ENCODE results near the gene RFC4. TPM values are rescaled to one million over a fixed set of nuclear protein-coding genes. Genes with fewer than 3 reads are reported as not detected.

The RFC4 gene
- total RNA-seq, 1 experiment from 2014 or later = 70.7 TPM

DNA sequence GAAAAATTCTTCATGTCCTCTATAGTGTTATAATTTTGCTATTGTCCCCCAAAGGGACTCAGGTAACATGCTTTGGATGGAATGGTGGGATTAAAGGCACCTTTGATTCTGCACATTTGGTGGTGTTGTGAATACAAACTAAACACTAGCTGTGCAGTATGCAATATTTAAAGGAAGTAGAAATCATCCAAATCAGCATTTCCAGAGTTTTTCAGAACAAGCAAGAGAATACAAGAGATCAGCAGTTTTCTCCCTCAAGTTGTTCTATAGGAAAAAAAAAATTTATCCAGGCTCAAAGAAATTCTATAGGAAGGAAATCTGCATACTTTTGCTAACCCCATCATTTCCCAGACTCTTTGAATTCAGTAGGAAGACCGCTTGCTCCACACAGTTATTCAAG lies 26.0 kb upstream of the RFC4 start:
- ATAC-seq (no peak), DNase-seq (ENCODE audit: low read depth, low spot score) (no peak)
- Histone ChIP-seq H3K9me3 (ENCODE audit: control insufficient read depth, insufficient read depth, low read depth, low read length) (no peaks in the 10 kb centered on the region), H3K4me3 (ENCODE audit: low read depth in 2 of 2, low read length in 2 of 2) (no peak overlapping the region), H3K27ac (ENCODE audit: low read length) (no peak overlapping the region), H3K4me1 (ENCODE audit: control insufficient read depth, insufficient read depth, low read length) (no peaks in the 10 kb centered on the region), H3K27me3 (ENCODE audit: control insufficient read depth, insufficient read depth, low read length) (peaks cover 47% of the 10 kb centered on the region), H3K36me3 (ENCODE audit: control insufficient read depth, insufficient read depth, low read length) (no peaks in the 10 kb centered on the region)
- intact Hi-C loops (cut with micrococcal nuclease; ENCODE audit: unreplicated experiment) (loop anchor here (10.0 kb wide), 1 partner anchor 883 kb away; no protein-coding TSS in a partner anchor), in situ Hi-C loops (cut with HindIII; ENCODE audit: low pct_unique_long_range_greater_than_20kb, low sequenced_read_pairs) (no loop called here)
- ChIA-PET CTCF (no interaction called here), POLR2A (no interaction called here)
- BruUV-seq (replicated peaks) = no TSS peak
- TF ChIP-seq POLR2AphosphoS5 (IDR thresholded peaks at IDR 0.05; ENCODE audit: low read depth, low read length) = no peak
- TF ChIP-seq SIN3A (IDR thresholded peaks at IDR 0.05; ENCODE audit: borderline replicate concordance, insufficient read depth, low read depth, low read length) = no peak
- TF ChIP-seq, protein P1, sequence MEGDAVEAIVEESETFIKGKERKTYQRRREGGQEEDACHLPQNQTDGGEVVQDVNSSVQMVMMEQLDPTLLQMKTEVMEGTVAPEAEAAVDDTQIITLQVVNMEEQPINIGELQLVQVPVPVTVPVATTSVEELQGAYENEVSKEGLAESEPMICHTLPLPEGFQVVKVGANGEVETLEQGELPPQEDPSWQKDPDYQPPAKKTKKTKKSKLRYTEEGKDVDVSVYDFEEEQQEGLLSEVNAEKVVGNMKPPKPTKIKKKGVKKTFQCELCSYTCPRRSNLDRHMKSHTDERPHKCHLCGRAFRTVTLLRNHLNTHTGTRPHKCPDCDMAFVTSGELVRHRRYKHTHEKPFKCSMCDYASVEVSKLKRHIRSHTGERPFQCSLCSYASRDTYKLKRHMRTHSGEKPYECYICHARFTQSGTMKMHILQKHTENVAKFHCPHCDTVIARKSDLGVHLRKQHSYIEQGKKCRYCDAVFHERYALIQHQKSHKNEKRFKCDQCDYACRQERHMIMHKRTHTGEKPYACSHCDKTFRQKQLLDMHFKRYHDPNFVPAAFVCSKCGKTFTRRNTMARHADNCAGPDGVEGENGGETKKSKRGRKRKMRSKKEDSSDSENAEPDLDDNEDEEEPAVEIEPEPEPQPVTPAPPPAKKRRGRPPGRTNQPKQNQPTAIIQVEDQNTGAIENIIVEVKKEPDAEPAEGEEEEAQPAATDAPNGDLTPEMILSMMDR (IDR thresholded peaks at IDR 0.05) = no peak
- TF ChIP-seq, protein P2, sequence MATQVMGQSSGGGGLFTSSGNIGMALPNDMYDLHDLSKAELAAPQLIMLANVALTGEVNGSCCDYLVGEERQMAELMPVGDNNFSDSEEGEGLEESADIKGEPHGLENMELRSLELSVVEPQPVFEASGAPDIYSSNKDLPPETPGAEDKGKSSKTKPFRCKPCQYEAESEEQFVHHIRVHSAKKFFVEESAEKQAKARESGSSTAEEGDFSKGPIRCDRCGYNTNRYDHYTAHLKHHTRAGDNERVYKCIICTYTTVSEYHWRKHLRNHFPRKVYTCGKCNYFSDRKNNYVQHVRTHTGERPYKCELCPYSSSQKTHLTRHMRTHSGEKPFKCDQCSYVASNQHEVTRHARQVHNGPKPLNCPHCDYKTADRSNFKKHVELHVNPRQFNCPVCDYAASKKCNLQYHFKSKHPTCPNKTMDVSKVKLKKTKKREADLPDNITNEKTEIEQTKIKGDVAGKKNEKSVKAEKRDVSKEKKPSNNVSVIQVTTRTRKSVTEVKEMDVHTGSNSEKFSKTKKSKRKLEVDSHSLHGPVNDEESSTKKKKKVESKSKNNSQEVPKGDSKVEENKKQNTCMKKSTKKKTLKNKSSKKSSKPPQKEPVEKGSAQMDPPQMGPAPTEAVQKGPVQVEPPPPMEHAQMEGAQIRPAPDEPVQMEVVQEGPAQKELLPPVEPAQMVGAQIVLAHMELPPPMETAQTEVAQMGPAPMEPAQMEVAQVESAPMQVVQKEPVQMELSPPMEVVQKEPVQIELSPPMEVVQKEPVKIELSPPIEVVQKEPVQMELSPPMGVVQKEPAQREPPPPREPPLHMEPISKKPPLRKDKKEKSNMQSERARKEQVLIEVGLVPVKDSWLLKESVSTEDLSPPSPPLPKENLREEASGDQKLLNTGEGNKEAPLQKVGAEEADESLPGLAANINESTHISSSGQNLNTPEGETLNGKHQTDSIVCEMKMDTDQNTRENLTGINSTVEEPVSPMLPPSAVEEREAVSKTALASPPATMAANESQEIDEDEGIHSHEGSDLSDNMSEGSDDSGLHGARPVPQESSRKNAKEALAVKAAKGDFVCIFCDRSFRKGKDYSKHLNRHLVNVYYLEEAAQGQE (IDR thresholded peaks at IDR 0.05; ENCODE audit: insufficient read depth in 1 of 2, low read depth in 2 of 2, low read length in 1 of 2) = no peak
- no peak for TF ChIP-seq TCF7L2 (IDR thresholded peaks at IDR 0.05; ENCODE audit: low read depth, low read length)

DNA sequence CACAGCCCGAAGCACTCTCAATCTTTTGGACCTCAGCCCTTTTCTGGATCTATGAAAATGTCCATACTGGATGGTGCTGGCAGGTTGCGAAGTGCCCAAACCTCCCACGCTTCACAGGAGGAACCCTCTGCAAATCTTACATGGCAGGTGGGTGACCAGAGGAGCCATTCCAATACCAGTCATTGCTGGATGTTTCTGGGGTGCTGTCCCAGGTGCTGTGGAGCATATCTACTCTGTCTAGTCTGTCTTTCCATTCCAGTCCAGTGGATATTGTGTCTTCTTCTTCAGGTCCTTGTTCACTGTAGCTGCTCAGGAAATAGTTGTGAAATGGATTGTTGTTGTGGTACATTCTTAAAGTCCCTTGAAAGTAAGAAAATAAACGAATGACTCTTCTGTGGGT lies 25.5 kb upstream of the RFC4 start:
- Histone ChIP-seq H3K36me3 (ENCODE audit: control insufficient read depth, insufficient read depth, low read length) (no peaks in the 10 kb centered on the region; the same call in 1 of the 2 replicates), H3K27ac (ENCODE audit: low read length) (no peak overlapping the region), H3K9me3 (ENCODE audit: control insufficient read depth, insufficient read depth, low read depth, low read length) (no peaks in the 10 kb centered on the region), H3K4me3 (ENCODE audit: low read depth in 2 of 2, low read length in 2 of 2) (no peak overlapping the region), H3K27me3 (ENCODE audit: control insufficient read depth, insufficient read depth, low read length) (peaks cover 47% of the 10 kb centered on the region), H3K4me1 (ENCODE audit: control insufficient read depth, insufficient read depth, low read length) (no peaks in the 10 kb centered on the region)
- CTCF ChIA-PET = no interaction called here
- ATAC-seq (no peak), DNase-seq (ENCODE audit: low read depth, low spot score) (no peak)
- no peak for TF ChIP-seq TCF7L2 (IDR thresholded peaks at IDR 0.05; ENCODE audit: low read depth, low read length)
- TF ChIP-seq, protein P1 (IDR thresholded peaks at IDR 0.05) = no peak
- TF ChIP-seq, protein P2 (IDR thresholded peaks at IDR 0.05; ENCODE audit: insufficient read depth in 1 of 2, low read depth in 2 of 2, low read length in 1 of 2) = peak; percentile 37 to 66; a peak in 2 of 4 replicates
- no peak for TF ChIP-seq POLR2AphosphoS5 (IDR thresholded peaks at IDR 0.05; ENCODE audit: low read depth, low read length)
- no peak for TF ChIP-seq SIN3A (IDR thresholded peaks at IDR 0.05; ENCODE audit: borderline replicate concordance, insufficient read depth, low read depth, low read length)
- intact Hi-C loops (cut with micrococcal nuclease; ENCODE audit: unreplicated experiment) (loop anchor here (10.0 kb wide), 1 partner anchor 883 kb away; no protein-coding TSS in a partner anchor), in situ Hi-C loops (cut with HindIII; ENCODE audit: low pct_unique_long_range_greater_than_20kb, low sequenced_read_pairs) (no loop called here)
- BruUV-seq (replicated peaks) = no TSS peak
- POLR2A ChIA-PET = no interaction called here

Data from Panc1 (cell line).